SH-SY5Y (cell line): Measurements from ENCODE around the gene KIF26B.

Experiments
- GATA2 ChIP-seq: IDR thresholded peaks from 2 replicates; pipeline ENCODE4 v1.6.1; 2011; ENCODE audit warnings: mild to moderate bottlenecking, low read depth, low read length
- GATA3 ChIP-seq: IDR thresholded peaks from 2 replicates; pipeline ENCODE4 v1.6.1; 2011; ENCODE audit warnings: low read depth, mild to moderate bottlenecking, low read length, moderate library complexity

DNA sequence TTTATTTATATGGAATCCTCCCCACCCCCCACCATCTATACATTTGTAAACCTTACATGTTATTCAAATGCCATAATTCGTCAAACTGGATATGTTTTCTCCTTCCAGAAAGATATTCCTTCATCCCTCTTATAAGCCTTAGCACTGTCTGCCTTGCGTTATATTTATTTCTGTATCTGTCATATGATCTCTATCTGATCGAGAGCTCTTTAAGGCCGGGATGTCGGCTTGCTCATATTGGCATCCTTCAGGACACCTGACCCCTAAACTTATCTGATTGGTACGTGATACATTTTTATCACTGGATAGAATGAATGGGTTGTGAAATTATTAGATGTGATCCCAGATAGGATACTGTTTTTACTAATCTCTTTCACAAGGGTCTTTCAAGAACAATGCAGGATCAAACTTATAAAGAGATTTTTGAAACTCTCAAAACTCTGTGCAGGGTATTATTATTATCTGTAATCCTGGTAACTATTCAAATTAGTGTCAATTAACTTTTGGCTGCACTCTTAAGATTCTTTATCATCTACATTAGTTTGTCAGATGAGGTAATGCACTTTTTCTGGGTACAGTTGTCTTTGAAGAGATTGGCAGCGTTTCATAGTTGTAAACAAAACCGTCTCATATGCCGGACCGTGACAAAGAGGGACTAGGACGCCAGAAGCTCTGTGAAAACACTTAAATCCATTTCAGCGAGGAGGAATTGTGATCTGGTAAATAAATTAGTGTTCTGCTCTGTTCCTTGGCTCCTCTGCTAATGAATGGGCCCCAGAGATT lies 152.0 kb downstream of the KIF26B start:
- TF ChIP-seq GATA3 (peak; percentile 83), GATA2 (peak; percentile 58; the same call in 1 of the 2 replicates)
